SK-N-SH (cell line): Measurements from ENCODE around the gene AFF1. TPM values are rescaled to one million over a fixed set of nuclear protein-coding genes. Genes with fewer than 3 reads are reported as not detected.

Experiments
- CTCF ChIA-PET: fragments of 300-600, 350-600 bp; formaldehyde crosslinking; extraction: SDS; loops from one replicate; lab custom pipeline; 2021; lab: Yijun Ruan, JAX
- POLR2A ChIA-PET: fragments of 350-600 bp; sonication (Branson Sonifier 250); formaldehyde crosslinking; extraction: SDS; loops from one replicate; lab custom pipeline; 2020; ENCODE audit warnings: antibody characterized with exemption, inconsistent platforms; lab: Yijun Ruan, JAX
- DNase-seq: peaks from one replicate; pipeline ENCODE4 v3.0.0; 2012
- H2AFZ ChIP-seq: fragments of 200-600 bp; sonication (generic); 2 replicates; pipeline ENCODE4 v1.8.1; 2016; ENCODE audit warnings: antibody characterized with exemption, mild to moderate bottlenecking, low read depth
- H3F3A ChIP-seq: fragments of 200-600 bp; sonication (generic); replicated peaks from 2 replicates; pipeline ENCODE3; 2016; ENCODE audit warnings: antibody characterized with exemption, mild to moderate bottlenecking; ENCODE audit not compliant: insufficient read depth
- H3K27ac ChIP-seq, 2 experiments: fragments of 200-500 bp in 1 of 2; fragments of 200-600 bp in 1 of 2; sonication (Bioruptor generic) in 1 of 2; sonication (generic), shearing (Covaris generic) in 1 of 2; 2 replicates each; pipeline versions ENCODE4 v1.5.1 to v1.6.1; 2014 to 2016; ENCODE audit warnings: low read depth in 2 of 2, inconsistent platforms in 1 of 2, low read length in 1 of 2, mild to moderate bottlenecking in 1 of 2, mixed read lengths in 1 of 2
- H3K27me3 ChIP-seq: fragments of 200-600 bp; sonication (generic), shearing (Covaris generic); 2 replicates; pipeline ENCODE4 v1.6.1; 2016; ENCODE audit warnings: mixed run types; ENCODE audit not compliant: insufficient read depth
- H3K36me3 ChIP-seq, 2 experiments: fragments of 200-500 bp in 1 of 2; fragments of 200-600 bp in 1 of 2; sonication (Bioruptor generic) in 1 of 2; sonication (generic) in 1 of 2; replicated peaks in 1 of 2; 2 replicates each; pipeline versions ENCODE3 to v1.5.1; 2014 to 2016; ENCODE audit warnings: low read length in 1 of 2, mild to moderate bottlenecking in 1 of 2; ENCODE audit not compliant: insufficient read depth in 2 of 2, control insufficient read depth in 1 of 2
- H3K4me1 ChIP-seq, 2 experiments: fragments of 200-500 bp in 1 of 2; fragments of 200-600 bp in 1 of 2; sonication (Bioruptor generic) in 1 of 2; sonication (generic), shearing (Covaris generic) in 1 of 2; 2 replicates each; pipeline versions ENCODE4 v1.5.1 to v1.6.1; 2014 to 2016; ENCODE audit warnings: low read depth in 1 of 2, low read length in 1 of 2, mixed run types in 1 of 2; ENCODE audit not compliant: insufficient read depth in 2 of 2, control insufficient read depth in 1 of 2
- H3K4me2 ChIP-seq: fragments of 200-600 bp; sonication (generic), shearing (Covaris generic); 2 replicates; pipeline ENCODE4 v1.6.1; 2017; ENCODE audit warnings: mixed run types
- H3K4me3 ChIP-seq, 2 experiments: fragments of 200-500 bp in 1 of 2; fragments of 200-600 bp in 1 of 2; sonication (Bioruptor generic) in 1 of 2; sonication (generic), shearing (Covaris generic) in 1 of 2; 2 replicates each; pipeline versions ENCODE4 v1.5.1 to v1.8.1; 2014 to 2016; ENCODE audit warnings: low read depth in 2 of 2, inconsistent platforms in 1 of 2, low read length in 1 of 2, mild to moderate bottlenecking in 1 of 2, mixed read lengths in 1 of 2, moderate library complexity in 1 of 2
- H3K79me2 ChIP-seq: fragments of 200-600 bp; sonication (generic); 2 replicates; pipeline ENCODE4 v1.8.1; 2017; ENCODE audit warnings: mild to moderate bottlenecking; ENCODE audit not compliant: insufficient read depth
- H3K9ac ChIP-seq: fragments of 200-600 bp; sonication (generic); 2 replicates; pipeline ENCODE4 v1.6.1; 2017; ENCODE audit warnings: mixed run types
- H3K9me2 ChIP-seq: fragments of 200-600 bp; sonication (generic); 2 replicates; pipeline ENCODE4 v1.6.1; 2017; ENCODE audit warnings: mixed run types
- H3K9me3 ChIP-seq: fragments of 200-600 bp; sonication (generic); 2 replicates; pipeline ENCODE4 v1.6.1; 2017; ENCODE audit warnings: mixed run types, mild to moderate bottlenecking, moderate library complexity
- H4K20me1 ChIP-seq: fragments of 200-600 bp; sonication (generic); 2 replicates; pipeline ENCODE4 v1.6.1; 2017; ENCODE audit warnings: mild to moderate bottlenecking, mixed run types; ENCODE audit not compliant: insufficient read depth
- CHD2 ChIP-seq: fragments of 150-350 bp; IDR thresholded peaks from 2 replicates; pipeline ENCODE4 v1.6.1; 2018; ENCODE audit warnings: low read length; ENCODE audit not compliant: partially characterized antibody
- ELF1 ChIP-seq: IDR thresholded peaks from 2 replicates; pipeline ENCODE4 v1.4.0; 2012
- EP300 ChIP-seq, 2 experiments: IDR thresholded peaks; 2 replicates each; pipeline versions ENCODE4 v1.4.0 to v1.6.1; 2012; ENCODE audit warnings: borderline replicate concordance in 1 of 2, low read depth in 1 of 2, low read length in 1 of 2
- FOSL2 ChIP-seq: IDR thresholded peaks from 2 replicates; pipeline ENCODE4 v1.4.0; 2012; ENCODE audit warnings: low read depth, mild to moderate bottlenecking, moderate library complexity, borderline replicate concordance
- GABPA ChIP-seq: IDR thresholded peaks from 2 replicates; pipeline ENCODE4 v1.4.0; 2012; ENCODE audit warnings: low read depth, mild to moderate bottlenecking
- JUND ChIP-seq: IDR thresholded peaks from 2 replicates; pipeline ENCODE4 v1.4.0; 2012
- NFIC ChIP-seq: IDR thresholded peaks from 2 replicates; pipeline ENCODE4 v1.4.0; 2012; ENCODE audit warnings: borderline replicate concordance
- RAD21 ChIP-seq: IDR thresholded peaks from 2 replicates; pipeline ENCODE4 v1.6.1; 2012; ENCODE audit warnings: mild to moderate bottlenecking, low read length
- RCOR1 ChIP-seq: fragments of 150-350 bp; IDR thresholded peaks from 2 replicates; pipeline ENCODE4 v1.6.1; 2017; ENCODE audit warnings: antibody characterized with exemption, low read length
- RFX5 ChIP-seq: IDR thresholded peaks from 2 replicates; pipeline ENCODE4 v1.6.1; 2012; ENCODE audit warnings: mild to moderate bottlenecking, improper control_type of control experiment, low read length
- RXRA ChIP-seq: IDR thresholded peaks from 2 replicates; pipeline ENCODE4 v1.4.0; 2012; ENCODE audit warnings: low read depth, mild to moderate bottlenecking, borderline replicate concordance
- SIN3A ChIP-seq: IDR thresholded peaks from 2 replicates; pipeline ENCODE4 v1.6.1; 2012; ENCODE audit warnings: low read depth, mild to moderate bottlenecking, low read length, moderate library complexity, borderline replicate concordance
- SMC3 ChIP-seq: IDR thresholded peaks from 2 replicates; pipeline ENCODE4 v1.6.1; 2012; ENCODE audit warnings: low read depth, low read length, improper control_type of control experiment
- TAF1 ChIP-seq: IDR thresholded peaks from 2 replicates; pipeline ENCODE4 v1.6.1; 2012; ENCODE audit warnings: low read depth, mild to moderate bottlenecking, low read length, moderate library complexity, borderline replicate concordance
- TCF12 ChIP-seq: IDR thresholded peaks from 2 replicates; pipeline ENCODE4 v1.4.0; 2012
- TEAD4 ChIP-seq: IDR thresholded peaks from 2 replicates; pipeline ENCODE4 v1.4.0; 2012; ENCODE audit warnings: mild to moderate bottlenecking, borderline replicate concordance; ENCODE audit not compliant: insufficient read depth
- YY1 ChIP-seq: IDR thresholded peaks from 2 replicates; pipeline ENCODE4 v1.4.0; 2012; ENCODE audit warnings: low read depth, mild to moderate bottlenecking
- WGBS: methylation state at CpG from one replicate; pipeline ENCODE4 v1.1.6; 2017; ENCODE audit warnings: low lambda C conversion rate; 5-methylcytosine and 5-hydroxymethylcytosine counted together
- polyA plus RNA-seq, 3 experiments: library from polyadenylated mRNA; depleted of rRNA; stranded (reverse); fragments of >200 nt; gene quantifications; 2 replicates each; pipeline ENCODE4 v1.2.3, GENCODE V29; 2012
- TF ChIP-seq, protein P1 (sequence below): fragments of 200-600 bp; sonication (generic); IDR thresholded peaks from 2 replicates; pipeline ENCODE4 v1.6.1; 2017; ENCODE audit warnings: antibody characterized with exemption, mild to moderate bottlenecking, moderate library complexity
- TF ChIP-seq, protein P2 (sequence below): IDR thresholded peaks from 2 replicates; pipeline ENCODE4; 2012
- TF ChIP-seq, protein P3 (sequence below): IDR thresholded peaks from 2 replicates; pipeline ENCODE4 v1.4.0; 2012; ENCODE audit warnings: low read depth, borderline replicate concordance

Gene AFF1
- polyA plus RNA-seq, 1 of the 3 experiments (the other 2 are of a cell fraction), result 2.7 TPM

DNA sequence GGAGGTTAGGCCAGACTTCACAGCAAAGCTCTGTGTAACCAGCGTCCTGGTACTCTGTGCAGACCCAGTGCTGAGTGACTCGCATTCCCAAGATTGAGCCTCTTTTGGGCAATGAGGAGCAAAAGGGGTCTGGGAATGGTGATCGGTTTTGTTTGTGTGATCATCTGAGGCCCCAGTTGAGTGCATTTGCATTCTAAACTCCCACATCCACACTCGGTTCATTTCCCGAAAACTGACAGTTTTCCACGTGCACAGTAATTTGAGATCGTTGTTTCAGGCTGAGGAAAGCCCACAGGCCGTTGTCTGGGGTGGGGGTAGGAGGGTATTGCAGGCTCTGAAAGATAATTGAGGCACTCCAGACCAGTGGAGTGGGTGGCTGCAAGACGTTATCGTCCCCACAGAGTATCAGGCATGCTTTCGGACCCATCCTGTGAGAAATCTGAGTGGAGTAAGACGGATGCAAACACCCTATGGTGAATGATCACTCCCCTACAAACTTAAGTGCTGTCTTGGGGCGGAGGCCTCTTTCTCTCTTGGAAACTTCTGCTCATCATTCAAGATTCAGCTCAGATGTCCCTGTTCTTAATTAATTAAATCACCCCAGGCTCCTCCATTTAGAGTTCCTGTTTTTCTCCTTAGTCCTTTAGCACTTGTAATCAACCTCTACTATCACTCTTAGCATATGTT lies 96.1 kb downstream of the AFF1 start (continued):
- TF ChIP-seq, protein P1, sequence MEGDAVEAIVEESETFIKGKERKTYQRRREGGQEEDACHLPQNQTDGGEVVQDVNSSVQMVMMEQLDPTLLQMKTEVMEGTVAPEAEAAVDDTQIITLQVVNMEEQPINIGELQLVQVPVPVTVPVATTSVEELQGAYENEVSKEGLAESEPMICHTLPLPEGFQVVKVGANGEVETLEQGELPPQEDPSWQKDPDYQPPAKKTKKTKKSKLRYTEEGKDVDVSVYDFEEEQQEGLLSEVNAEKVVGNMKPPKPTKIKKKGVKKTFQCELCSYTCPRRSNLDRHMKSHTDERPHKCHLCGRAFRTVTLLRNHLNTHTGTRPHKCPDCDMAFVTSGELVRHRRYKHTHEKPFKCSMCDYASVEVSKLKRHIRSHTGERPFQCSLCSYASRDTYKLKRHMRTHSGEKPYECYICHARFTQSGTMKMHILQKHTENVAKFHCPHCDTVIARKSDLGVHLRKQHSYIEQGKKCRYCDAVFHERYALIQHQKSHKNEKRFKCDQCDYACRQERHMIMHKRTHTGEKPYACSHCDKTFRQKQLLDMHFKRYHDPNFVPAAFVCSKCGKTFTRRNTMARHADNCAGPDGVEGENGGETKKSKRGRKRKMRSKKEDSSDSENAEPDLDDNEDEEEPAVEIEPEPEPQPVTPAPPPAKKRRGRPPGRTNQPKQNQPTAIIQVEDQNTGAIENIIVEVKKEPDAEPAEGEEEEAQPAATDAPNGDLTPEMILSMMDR, result no peak
- TF ChIP-seq, protein P2, sequence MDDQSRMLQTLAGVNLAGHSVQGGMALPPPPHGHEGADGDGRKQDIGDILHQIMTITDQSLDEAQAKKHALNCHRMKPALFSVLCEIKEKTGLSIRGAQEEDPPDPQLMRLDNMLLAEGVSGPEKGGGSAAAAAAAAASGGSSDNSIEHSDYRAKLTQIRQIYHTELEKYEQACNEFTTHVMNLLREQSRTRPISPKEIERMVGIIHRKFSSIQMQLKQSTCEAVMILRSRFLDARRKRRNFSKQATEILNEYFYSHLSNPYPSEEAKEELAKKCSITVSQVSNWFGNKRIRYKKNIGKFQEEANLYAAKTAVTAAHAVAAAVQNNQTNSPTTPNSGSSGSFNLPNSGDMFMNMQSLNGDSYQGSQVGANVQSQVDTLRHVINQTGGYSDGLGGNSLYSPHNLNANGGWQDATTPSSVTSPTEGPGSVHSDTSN, result no peak
- TF ChIP-seq NFIC (no peak), JUND (no peak), TCF12 (no peak), TAF1 (no peak), RAD21 (no peak; the same call in 1 of the 2 replicates), YY1 (no peak), SIN3A (peak; percentile 52; the same call in 1 of the 2 replicates), RFX5 (no peak), TEAD4 (no peak)

DNA sequence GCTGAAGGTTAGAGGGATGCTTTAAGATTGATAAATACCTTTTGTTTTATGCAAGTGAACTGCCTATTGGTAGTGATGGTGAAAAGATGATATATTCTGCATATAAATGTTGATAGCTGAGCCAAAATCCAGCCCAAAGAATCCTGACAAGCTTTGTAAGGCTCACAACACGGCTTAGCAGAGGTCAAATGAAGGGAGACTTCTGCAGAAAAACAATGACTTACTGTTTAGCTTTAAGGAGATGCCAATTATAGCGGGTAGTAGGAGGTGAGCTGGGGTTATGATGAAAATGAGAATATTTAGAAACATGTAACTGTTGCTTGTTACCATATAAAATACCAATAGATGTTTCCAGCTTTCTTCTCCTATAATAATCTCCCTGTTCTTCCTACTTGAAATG lies 97.1 kb downstream of the AFF1 start:
- Histone ChIP-seq H3K4me3 (peak overlapping the region; percentile 15 to 28; a peak in 3 of 4 replicates), H3K27me3 (no peaks in the 10 kb centered on the region), H3K79me2 (peaks cover 71% of the 10 kb centered on the region), H3K9ac (peak overlapping the region; percentile 18; the same call in 1 of the 2 replicates), H3K36me3 (no peaks in the 10 kb centered on the region), H2AFZ (peak overlapping the region; percentile 24; the same call in 1 of the 2 replicates), H3K9me2 (no peaks in the 10 kb centered on the region), H3K27ac (peak overlapping the region; percentile 50 to 73), H3K9me3 (no peaks in the 10 kb centered on the region), H3F3A (no peaks in the 10 kb centered on the region), H4K20me1 (no peaks in the 10 kb centered on the region), H3K4me1 (peaks cover 37 to 41% of the 10 kb centered on the region in 2 experiments; a peak in 3 of 4 replicates), H3K4me2 (peak overlapping the region; percentile 71)
- WGBS, result 16% methylated on average over 2 of the region's 2 CpGs
- DNase-seq, result no peak
- TF ChIP-seq RXRA, result no peak
- TF ChIP-seq SMC3, result no peak
- no peak for TF ChIP-seq RAD21
- no peak for TF ChIP-seq CHD2
- no peak for TF ChIP-seq ELF1
- no peak for TF ChIP-seq GABPA
- TF ChIP-seq EP300 (IDR thresholded peaks at IDR 0.05; ENCODE audit: borderline replicate concordance in 1 of 2, low read depth in 1 of 2, low read length in 1 of 2), result no peak
- TF ChIP-seq RCOR1, result no peak
- TF ChIP-seq, protein P2, result no peak
- TF ChIP-seq JUND, result no peak
- TF ChIP-seq, protein P3, sequence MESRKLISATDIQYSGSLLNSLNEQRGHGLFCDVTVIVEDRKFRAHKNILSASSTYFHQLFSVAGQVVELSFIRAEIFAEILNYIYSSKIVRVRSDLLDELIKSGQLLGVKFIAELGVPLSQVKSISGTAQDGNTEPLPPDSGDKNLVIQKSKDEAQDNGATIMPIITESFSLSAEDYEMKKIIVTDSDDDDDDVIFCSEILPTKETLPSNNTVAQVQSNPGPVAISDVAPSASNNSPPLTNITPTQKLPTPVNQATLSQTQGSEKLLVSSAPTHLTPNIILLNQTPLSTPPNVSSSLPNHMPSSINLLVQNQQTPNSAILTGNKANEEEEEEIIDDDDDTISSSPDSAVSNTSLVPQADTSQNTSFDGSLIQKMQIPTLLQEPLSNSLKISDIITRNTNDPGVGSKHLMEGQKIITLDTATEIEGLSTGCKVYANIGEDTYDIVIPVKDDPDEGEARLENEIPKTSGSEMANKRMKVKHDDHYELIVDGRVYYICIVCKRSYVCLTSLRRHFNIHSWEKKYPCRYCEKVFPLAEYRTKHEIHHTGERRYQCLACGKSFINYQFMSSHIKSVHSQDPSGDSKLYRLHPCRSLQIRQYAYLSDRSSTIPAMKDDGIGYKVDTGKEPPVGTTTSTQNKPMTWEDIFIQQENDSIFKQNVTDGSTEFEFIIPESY, result no peak
- TF ChIP-seq TEAD4, result no peak
- no peak for TF ChIP-seq FOSL2
- ChIA-PET POLR2A (interaction anchor here (1.0 kb wide), 1 partner anchor 97 kb away, joined by 3 read pairs; the partner anchor contains the start of gene AFF1), CTCF (interaction anchor here (1.0 to 1.7 kb wide), 4 partner anchors 25 to 110 kb away, joined by 3 to 5 read pairs (median 4); no protein-coding TSS in a partner anchor)
